Left colon (tissue), 2 donors: ENCODE measurements around the gene RPS6KA1. TPM values are rescaled to one million over a fixed set of nuclear protein-coding genes. Genes with fewer than 3 reads are reported as not detected.
A peak's percentile ranks its signal among the peaks of the same experiment; 100 is the strongest.

Source experiments
- ATAC-seq: fragments of 200-7000 bp; cut with Tn5 transposase; one replicate; pipeline ENCODE4 v1.9.1; 2020; ENCODE audit warnings: mild to moderate bottlenecking, moderate library complexity
- DNase-seq, 2 donors: peaks; one replicate each; pipeline ENCODE4 v3.0.0-alpha.2; 2020
- intact Hi-C, 2 donors: fragments of 100-400 bp; cut with DNase I in 1 of 2; cut with micrococcal nuclease in 1 of 2; formaldehyde crosslinking; loops; one replicate each; pipeline versions ENCODE4 v1.11.2 to v1.14.0; 2022; cut with DNase I, micrococcal nuclease
- total RNA-seq, 2 donors: library from RNA; stranded (reverse); fragmentation: NEBNext Ultra II Directional; extraction: Animal tissue kit (Norgen Biotek cat#: 25700); gene quantifications; one replicate each; pipeline ENCODE4 v1.2.1, GENCODE V29; 2021
- donor health status: DM: no; HTN: no; CAD: no.
- donor health status: DM: yes; HTN: yes; CAD: no.

Gene RPS6KA1
- total RNA-seq, 2 donors from 2014 or later = 173 to 192 TPM

- DNase-seq = peak in 1 of 2 donors; percentile 61
- intact Hi-C loops = no loop called here
- ATAC-seq = peak; percentile 23
Measured at GRCh38 chr1:26530410-26530894, 891 bp downstream of the RPS6KA1 start.

- intact Hi-C loops = no loop called here
- peak; percentile 77 for ATAC-seq
- peak; percentile 86 to 97 for DNase-seq
Measured at GRCh38 chr1:26530895-26531598, 1.5 kb downstream of the RPS6KA1 start.

- intact Hi-C loops = no loop called here
- peak; percentile 21 for ATAC-seq
Measured at GRCh38 chr1:26531651-26532131, 2.1 kb downstream of the RPS6KA1 start.

GRCh38 chr1:26533951-26534509 is 4.5 kb downstream of the RPS6KA1 start:
- ATAC-seq (no peak), DNase-seq (peak in 1 of 2 donors; percentile 36)
- intact Hi-C loops = no loop called here

More at GRCh38 chr1:26531651-26532131, 2.1 kb downstream of the RPS6KA1 start:
- peak; percentile 62 to 65 for DNase-seq

- peak; percentile 37 to 62 for DNase-seq
- ATAC-seq = peak; percentile 36
- intact Hi-C loops = no loop called here
Measured at GRCh38 chr1:26535201-26535600, 5.6 kb downstream of the RPS6KA1 start.

GRCh38 chr1:26536081-26536480 is 6.5 kb downstream of the RPS6KA1 start:
- DNase-seq (no peak), ATAC-seq (no peak)
- intact Hi-C loops = no loop called here

GRCh38 chr1:26536521-26536920 is 7.0 kb downstream of the RPS6KA1 start:
- ATAC-seq = no peak
- intact Hi-C loops = no loop called here
- DNase-seq = no peak

- ATAC-seq = peak; percentile 71
- intact Hi-C loops = no loop called here
- peak; percentile 53 to 65 for DNase-seq
Measured at GRCh38 chr1:26537951-26538352, 8.4 kb downstream of the RPS6KA1 start.

GRCh38 chr1:26538480-26539412 is 9.2 kb downstream of the RPS6KA1 start:
- ATAC-seq (peak; percentile 14), DNase-seq (peak in 1 of 2 donors; percentile 62)
- intact Hi-C loops = no loop called here

- ATAC-seq (no peak), DNase-seq (no peak)
- intact Hi-C loops = no loop called here
Measured at GRCh38 chr1:26539722-26540121, 10.2 kb downstream of the RPS6KA1 start.

GRCh38 chr1:26540351-26540750 is 10.8 kb downstream of the RPS6KA1 start:
- no peak for DNase-seq
- no peak for ATAC-seq
- intact Hi-C loops = no loop called here

GRCh38 chr1:26541431-26541815 is 11.9 kb downstream of the RPS6KA1 start:
- DNase-seq = no peak
- intact Hi-C loops = no loop called here
- ATAC-seq = no peak

- peak; percentile 80 to 81 for DNase-seq
- ATAC-seq = peak; percentile 45
- intact Hi-C loops = no loop called here
Measured at GRCh38 chr1:26541816-26542711, 12.5 kb downstream of the RPS6KA1 start.

GRCh38 chr1:26542771-26543451 is 13.3 kb downstream of the RPS6KA1 start:
- no peak for DNase-seq
- ATAC-seq = no peak
- intact Hi-C loops = no loop called here

- no peak for ATAC-seq
- intact Hi-C loops = no loop called here
- no peak for DNase-seq
Measured at GRCh38 chr1:26543462-26543861, 13.9 kb downstream of the RPS6KA1 start.

GRCh38 chr1:26544126-26544525 is 14.6 kb downstream of the RPS6KA1 start:
- intact Hi-C loops = no loop called here
- DNase-seq (no peak), ATAC-seq (no peak)

GRCh38 chr1:26545969-26546323 is 16.4 kb downstream of the RPS6KA1 start:
- intact Hi-C loops = no loop called here

GRCh38 chr1:26546375-26546774 is 16.8 kb downstream of the RPS6KA1 start:
- intact Hi-C loops = no loop called here
- ATAC-seq (no peak), DNase-seq (no peak)

More at GRCh38 chr1:26545969-26546323, 16.4 kb downstream of the RPS6KA1 start:
- ATAC-seq (no peak), DNase-seq (no peak)
